GM19397 (cell line): ENCODE results near the gene ZBP1.

Experiments used
- ATAC-seq: cut with Tn5 transposase; IDR thresholded peaks from one replicate; pipeline ENCODE4 v1.9.1; 2021; ENCODE audit warnings: mild to moderate bottlenecking, moderate library complexity; ENCODE audit not compliant: unreplicated experiment

The ZBP1 gene

DNA sequence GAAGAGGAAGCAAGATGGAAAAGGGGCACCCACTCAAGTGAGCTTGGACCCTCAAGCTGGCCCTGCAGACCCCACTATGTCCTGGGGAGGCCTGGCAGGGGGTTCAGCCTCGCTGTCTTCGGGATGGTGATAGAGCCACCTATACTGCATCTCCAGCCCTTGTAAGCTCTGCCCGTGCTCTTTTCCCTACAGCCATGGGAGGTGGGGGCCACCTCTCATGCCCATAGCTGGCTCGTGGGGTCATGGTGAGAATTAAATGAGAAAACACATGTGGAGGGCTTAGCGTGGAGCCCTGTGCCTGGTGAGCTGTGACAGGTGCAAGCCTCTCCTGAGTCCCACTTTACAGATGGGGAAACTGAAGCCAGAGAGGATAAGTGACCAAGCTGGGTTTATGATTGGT is 31.6 kb downstream of the ZBP1 start:
- ATAC-seq: no peak

GRCh38 chr20:57587989-57588377 is 32.2 kb downstream of the ZBP1 start:
- no peak for ATAC-seq

DNA sequence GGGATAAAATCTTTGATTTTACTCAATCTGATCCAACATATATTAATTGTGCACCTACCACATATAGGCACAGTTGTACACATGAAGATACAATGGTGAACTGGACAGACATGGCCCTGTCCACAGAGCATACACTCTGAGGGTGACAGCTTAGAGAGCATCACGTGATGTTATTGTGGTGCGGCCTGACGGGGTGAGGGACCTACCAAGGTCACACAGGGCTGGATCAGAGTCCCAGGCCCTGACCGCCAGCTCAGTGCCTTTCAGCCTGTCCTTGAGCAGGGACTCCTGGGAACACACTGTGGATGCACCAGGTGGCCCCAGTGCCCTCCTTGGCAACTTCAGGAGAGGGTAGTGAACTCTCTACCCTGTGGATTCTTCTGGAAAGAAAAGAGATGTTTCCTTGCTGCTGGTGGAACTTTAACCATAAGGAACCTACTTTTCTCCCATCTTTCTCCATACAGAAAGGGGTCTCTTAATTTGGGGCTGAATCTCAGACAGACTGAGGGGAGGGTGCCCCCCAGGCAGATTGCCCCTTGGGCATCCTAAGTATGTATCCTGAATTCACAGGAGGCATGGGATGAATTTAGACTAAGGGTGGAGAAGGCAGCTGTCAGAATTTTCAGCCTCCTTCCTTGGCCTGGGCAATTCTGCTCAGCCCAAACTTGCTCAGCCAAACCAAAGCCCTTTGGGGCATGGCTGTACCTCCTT is 32.8 kb downstream of the ZBP1 start:
- no peak for ATAC-seq

GRCh38 chr20:57586943-57587277 is 33.3 kb downstream of the ZBP1 start:
- no peak for ATAC-seq

DNA sequence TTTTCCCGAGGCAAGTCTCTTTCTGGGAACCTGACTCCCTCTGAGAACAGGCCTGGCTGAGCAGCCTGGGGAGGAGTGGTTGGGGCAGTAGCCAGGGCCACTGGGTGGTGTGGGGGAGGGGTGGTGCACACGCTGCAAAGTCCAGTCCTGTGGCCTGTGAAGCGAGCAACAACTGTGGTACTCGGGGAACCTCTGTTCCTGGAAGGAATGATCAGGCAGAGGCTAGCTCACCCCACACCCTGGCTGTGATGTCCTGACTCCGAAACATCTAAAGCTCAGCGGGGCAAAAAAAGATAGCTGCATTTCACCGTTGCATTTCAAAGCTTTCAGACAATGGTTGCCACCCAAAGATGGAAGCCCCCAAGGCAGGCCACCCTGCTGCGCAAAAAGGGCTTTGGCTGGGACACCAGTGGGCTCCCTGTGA is 33.8 kb downstream of the ZBP1 start:
- ATAC-seq: no peak

DNA sequence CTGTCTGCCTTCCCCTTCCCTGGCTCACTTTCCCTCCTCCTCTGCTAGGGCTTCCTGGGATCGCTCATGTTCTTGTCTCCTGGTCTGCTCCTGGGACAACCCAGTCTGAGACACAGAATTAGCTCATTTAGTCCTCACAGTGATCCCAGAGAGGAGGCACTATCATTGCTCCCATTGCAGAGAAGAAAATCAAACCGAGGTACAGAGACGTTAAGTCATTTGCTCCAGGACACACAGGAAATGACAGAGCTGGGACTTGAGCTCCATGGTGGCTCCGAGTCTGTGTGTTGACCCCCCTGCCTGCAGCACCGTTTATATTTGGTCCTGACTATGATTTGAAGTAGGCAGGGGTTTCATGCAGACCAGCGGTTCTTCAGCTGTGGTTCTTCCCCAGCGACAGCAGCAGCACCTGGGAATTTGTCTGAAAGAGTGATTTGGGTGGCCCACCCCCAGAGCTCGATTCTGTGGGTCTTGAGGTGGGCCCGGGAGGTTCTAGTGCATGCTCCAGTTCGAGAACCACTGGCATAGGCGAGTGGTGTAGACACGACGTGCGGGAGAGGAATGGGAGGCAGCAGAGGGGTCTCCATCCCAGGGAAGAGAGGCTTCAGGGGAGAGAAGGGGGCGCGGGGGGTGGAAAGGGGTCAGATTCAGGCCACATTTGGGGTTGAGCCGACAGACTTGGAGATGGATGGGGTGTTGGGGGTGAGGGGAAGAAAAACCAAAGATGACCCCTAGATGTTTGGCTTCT is 34.6 kb downstream of the ZBP1 start:
- no peak for ATAC-seq

DNA sequence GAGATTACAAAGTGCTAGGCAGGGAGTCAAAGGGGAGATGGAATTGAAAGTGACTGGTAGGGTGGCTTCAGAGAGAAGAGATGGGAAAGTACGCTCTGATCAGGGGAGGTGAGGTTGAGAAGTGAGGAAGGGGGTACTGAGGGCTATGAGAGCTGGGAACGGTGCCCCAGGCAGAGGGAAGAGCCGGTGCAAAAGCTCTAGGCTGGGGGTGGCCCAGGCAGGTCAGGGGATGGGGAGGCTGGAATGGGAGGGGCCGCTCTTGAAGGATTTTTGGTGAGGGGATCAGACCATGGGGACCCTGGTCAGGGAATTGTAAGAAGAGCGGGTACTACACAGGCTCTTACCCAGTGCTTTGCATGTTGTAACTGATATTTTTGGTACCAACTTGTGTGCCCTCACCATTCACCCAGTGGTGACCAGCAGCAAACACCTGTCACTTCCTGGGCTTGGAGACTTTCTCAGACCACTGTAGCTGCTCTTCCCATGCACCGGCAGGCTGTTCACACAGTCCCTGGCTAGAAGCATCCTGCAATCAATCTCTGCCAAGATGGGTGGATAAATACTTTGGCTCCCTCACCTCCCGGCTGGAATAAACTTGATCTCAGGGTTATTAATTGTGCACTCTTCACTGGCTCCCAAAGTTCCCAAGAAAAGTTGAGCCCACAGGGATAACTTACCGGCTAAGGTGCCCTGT is 35.3 kb downstream of the ZBP1 start:
- no peak for ATAC-seq

DNA sequence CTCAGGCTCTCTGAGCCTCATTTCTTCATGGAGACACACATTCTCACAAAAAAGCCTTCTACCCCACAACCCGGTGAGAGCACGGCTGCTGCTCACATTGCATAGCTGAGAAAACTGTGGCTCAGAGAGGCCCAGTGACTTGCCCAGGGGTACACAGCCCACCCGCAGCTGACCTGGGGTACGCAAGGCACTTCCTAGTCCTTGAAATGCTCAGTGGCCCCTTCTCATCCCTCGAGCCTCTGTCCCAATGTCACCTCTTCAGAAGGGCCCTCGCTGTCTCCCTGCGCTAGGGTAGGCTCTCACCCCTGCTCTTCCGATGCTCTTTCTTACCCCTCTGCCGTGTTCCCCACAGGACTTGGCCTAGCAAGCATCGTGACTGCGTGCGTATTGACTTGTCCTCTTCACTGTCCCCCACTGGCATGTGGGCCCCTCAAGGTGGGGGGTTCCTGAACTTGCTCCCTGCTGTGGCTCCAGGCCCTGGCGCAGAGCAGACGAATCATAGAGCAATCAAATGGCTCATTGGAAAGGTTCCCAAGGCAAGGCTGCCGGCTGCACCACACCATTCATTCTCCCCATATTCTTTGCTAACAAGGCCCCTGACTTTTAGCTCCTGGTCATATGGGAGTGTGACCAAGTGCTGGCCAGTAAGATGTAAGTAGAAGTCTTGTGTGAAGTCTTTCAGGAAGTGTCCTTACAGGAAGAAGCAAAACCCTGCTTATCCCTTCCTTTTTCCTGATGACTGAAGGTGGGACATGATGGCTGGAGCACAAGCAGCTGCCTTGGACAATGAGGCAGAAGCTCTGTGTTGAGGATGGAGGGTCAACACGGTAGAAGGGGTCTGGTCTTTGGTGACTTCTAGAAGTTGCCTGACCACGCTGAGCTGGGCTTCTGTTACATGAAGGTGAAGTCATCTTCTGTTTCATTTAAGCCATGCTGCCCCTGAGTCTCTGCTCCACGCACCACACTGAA is 36.7 kb downstream of the ZBP1 start:
- ATAC-seq: no peak

- no peak for ATAC-seq
Observed at GRCh38 chr20:57582432-57583288, 37.6 kb downstream of the ZBP1 start.

DNA sequence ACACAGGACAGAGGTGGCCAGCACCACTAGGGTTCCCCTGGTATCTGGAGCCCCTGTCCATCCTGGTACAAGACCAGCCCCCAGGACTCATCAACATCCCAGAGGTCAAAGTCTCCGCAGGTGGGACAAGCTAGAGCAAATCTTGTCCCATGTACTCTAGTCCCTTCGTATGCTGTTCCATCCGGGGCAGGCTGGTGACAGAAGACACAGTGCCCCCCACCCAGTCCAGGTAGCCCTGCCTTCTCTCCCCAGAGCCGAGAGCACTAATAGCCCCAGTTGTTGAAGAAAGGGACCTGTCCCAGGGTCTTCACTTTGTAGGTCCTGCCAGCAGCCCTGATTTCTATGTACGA is 38.2 kb downstream of the ZBP1 start:
- ATAC-seq: no peak

- no peak for ATAC-seq
Observed at GRCh38 chr20:57581202-57582028, 38.8 kb downstream of the ZBP1 start.

- ATAC-seq: no peak
Observed at GRCh38 chr20:57580478-57581201, 39.6 kb downstream of the ZBP1 start.

GRCh38 chr20:57579898-57580447 is 40.3 kb downstream of the ZBP1 start:
- ATAC-seq: no peak

GRCh38 chr20:57579331-57579897 is 40.8 kb downstream of the ZBP1 start:
- no peak for ATAC-seq

- ATAC-seq: no peak
Observed at GRCh38 chr20:57578476-57579165, 41.6 kb downstream of the ZBP1 start.

DNA sequence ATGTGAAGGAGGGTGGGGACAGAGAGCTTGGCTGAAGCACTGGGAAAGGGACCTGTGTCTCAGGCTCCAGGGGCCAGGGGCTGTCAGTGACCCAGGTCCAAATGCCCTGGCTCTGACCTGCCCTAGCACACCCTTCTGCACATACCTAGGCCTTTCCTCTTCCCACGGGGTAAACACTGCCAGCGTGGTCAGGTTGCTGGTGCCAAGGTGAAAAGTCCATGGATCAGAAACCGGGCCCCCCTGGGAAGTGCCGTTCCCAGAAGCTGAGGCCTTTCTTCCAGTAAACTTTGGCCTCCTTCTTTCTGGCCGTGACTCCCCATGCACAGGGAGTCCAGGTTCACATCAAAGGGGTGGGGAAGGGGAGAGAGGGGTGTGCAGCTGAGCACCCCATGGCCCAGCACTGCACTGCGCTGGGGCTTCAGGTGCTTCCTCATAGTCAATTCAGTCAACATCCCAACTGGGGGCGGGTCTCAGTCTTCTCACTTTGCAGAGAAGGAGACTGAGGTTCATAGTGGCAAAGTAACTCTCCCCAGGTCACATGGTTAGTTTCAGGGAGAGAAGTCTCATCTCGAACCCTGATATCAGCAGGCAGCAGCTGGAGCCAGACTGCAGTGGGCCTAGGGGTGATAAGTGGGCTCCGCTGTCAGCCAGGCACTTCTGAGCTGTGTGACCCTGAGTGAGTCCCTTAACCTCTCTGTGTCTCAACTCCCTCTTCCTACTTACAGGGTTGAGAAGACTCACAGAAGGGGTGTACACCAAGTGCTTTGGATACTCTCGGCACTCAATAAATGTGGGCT is 42.3 kb downstream of the ZBP1 start:
- ATAC-seq: no peak
